ENCODE data around the gene DPEP2.
"Not testable (repeated sequence)": the region's sequence is repeated elsewhere in the genome, so short reads cannot be mapped to it uniquely, and the experiment has no call there.

DPEP2 gene

DNA sequence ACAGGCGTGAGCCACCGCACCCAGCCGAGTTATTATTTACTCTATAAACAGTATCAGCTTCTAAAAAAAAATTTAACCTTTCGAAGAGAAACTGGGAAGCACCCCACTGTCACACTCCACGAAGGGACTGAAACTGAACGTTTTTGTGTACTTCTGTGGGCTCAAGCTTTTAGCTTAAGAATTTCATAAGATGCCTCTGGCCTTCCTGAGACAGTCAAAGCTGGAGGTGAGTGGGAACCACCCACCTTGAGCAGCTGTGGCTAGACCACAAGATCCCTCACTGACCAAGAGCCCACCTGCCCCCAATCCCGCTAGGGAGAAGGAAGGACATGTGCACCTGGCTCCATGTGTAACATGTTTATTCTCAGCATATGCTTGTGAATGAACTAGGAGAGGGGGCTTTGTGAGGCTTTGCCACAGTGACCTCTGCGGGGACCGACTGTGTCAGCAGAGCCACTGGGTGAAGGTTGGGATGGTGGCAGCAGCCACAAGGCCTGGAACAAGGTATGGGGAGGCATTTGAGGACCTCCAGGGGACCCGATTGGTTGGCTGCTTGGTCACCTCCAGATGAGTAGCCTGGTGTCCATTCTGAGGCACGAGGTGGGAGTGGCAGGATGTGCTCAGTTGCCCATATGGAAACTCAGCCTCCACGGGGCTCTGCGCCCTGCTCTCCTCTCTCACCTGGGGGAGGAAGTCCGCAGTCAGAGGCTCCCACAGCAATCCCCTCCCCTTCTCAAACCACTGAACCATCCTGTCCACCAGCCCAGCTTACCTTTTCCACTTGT lies 23.8 kb downstream of the DPEP2 start:
- no peak for DNase-seq

DNA sequence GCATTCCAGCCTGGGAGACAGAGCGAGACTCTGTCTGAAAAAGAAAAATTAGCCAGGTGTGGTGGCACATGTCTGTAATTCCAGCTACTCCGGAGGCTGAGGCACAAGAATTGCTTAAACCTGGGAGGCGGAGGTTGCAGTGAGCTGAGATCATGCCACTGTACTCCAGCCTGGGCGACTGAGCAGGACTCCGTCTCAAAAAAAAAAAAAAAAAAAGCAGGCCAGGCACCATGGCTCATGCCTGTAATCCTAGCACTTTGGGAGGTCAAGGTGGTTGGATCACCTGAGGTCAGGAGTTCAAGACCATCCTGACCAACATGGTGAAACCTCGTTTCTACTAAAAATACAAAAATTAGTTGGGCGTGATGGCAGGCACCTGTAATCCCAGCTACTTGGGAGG lies 27.0 kb downstream of the DPEP2 start:
- not testable (repeated sequence) for DNase-seq

DNA sequence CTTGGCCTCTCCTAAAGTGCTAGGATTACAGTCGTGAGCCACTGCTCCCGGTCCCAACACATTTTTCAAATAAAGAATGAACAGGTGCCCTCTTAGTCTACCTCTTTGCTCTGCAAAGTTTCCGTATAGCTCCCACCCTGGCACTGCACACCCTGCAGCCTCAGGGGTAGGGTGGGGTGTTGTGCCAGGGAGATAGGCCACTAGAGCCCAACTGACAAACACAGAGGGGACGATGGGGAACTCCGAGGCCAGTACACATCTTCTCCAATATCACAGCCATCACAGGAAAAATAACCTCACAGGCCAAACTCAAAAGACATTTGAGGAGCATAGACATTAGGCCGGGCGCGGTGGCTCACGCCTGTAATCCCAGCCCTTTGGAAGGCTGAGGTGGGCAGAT lies 28.2 kb downstream of the DPEP2 start:
- DNase-seq: no peak

DNA sequence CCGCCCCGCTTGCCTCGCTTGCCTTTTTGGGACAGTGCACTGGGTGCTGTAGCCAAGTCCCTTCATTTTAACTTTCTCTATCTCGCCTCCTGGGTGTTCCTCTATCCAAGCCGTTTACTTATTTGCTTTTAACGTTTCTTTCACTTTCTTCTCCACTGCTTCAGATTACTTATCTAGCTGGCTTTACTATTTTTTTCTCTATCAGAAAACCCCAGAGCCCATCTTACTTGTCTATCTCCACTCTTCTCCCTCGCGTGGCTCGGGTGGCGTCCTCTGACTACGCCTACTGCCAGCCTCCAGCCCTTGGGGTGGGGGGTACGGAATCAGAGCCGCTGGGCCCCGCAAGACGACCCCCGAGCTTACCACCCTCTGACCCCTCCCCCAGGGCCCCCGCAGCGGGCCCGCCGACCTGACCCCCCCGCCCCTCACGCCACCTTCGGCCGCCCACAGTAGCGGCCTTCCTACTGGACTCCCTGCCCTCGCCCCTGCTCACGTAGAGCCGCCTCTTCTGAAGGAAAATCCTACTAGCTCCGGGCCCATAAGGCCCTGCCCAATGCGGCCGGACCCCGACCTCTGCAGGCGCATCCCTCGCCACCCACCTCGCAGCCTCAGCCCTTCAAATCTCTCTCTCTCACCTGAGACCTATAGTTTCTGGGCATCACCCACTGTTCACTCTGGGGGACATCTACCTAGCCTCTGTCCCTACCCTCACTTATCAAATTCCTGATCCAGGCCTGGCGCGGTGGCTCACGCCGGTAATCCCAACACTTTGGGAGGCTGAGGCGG lies 29.8 kb downstream of the DPEP2 start:
- DNase-seq: no peak

DNA sequence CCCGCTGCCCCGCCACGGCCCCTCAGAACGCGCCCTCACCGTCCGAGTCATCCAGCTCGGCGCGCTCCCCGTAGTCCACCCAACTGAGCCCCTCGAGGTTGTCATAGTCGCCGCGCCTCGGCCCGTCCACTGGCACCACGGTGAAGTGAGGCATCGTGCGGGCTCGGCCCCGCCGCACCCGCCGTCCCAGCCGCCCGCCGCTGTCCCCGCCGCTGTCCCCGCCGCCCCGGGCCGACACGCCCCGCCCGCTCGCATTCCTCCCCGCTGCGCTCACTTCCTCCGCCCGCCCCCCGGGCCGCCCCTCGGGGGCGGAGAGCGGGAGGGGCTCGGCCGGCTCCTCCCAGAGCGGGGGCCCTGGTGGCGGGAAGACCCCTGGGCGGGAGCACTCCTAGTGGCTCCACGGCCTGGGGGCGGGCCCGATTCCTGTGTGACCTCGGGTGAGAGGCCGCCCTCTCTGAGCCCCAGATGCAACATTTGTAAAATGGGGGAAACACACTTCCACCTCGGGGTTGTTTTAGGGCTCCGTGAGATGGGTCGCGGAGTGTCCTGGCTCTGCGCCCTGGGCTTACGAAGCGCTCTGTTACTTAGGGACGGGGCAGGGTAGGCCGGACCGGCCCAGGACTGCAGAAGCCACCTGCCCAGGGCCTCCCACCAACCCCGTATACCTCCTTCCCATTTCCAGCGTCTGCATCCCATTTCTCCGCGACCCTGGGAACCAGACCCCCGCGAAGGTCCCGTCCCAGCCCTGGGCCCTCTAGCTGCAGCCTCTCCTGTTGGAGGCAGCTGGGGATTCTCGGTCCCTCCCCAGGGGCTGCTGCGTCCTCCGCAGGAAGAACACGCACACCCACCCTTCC lies 30.7 kb downstream of the DPEP2 start, which contains the start of gene SLC12A4:
Gene SLC12A4, minus strand, starts transcription at position 238 of the 854 bp plus-strand sequence. Its CDS starts 84 bp downstream, at position 154.
- DNase-seq: peak; percentile 87

DNA sequence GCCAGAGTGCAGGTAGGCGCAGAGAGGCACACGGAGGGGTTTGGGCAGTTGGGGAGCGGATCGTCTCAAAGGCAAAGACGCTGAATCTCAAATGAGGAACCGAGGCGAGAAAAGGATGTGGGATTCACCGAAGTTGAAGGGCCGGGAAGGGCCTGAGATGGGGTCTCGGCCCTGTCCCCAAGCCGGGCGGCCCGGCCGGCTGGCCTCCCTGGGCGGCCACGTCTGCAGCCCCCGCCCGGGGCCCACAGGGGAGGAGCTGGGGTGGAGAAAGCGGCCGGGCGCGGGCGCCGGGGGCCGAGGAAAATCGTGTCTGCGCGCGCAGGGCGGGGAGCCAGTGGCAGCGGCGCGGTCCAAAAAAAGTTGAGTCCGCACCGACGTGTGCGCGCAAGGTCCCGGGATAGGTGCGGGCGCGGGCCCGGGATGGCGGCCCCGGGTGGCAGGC lies 31.3 kb downstream of the DPEP2 start:
- DNase-seq: no peak

DNA sequence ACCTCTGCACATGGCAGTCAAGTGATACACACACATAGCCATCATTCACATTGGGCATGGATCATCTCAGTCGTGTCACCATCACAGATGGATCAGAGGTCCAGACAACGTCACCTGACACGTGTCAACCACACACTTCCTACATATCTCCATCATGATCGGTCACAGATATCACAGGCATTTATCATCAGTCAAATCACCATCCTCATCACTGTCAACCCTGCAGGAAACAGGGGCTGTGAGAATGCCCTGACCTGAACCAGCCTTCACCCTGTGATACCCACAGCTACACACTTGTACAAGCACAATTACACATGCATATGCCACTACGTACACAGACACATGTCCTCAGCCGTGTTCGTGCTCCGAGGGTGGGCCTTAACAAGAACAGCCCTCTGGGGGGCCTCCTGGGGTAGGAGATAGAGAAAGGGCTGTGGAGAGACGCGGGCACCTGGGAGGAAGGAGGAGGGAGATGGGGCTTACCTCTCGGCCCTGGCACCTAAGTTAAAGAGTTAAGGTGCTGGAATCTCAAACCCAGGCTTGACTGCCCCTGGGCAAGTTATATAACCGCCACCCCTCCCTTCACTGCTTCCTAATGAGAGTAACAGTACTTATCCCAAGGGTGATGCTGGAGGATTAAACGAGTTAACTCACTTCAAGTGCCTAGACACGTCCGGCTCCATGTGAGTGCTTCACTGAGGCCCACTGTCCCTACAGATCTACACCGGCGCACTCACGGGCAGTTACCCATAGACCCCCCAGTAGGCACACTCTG lies 31.9 kb downstream of the DPEP2 start:
- DNase-seq: no peak

DNA sequence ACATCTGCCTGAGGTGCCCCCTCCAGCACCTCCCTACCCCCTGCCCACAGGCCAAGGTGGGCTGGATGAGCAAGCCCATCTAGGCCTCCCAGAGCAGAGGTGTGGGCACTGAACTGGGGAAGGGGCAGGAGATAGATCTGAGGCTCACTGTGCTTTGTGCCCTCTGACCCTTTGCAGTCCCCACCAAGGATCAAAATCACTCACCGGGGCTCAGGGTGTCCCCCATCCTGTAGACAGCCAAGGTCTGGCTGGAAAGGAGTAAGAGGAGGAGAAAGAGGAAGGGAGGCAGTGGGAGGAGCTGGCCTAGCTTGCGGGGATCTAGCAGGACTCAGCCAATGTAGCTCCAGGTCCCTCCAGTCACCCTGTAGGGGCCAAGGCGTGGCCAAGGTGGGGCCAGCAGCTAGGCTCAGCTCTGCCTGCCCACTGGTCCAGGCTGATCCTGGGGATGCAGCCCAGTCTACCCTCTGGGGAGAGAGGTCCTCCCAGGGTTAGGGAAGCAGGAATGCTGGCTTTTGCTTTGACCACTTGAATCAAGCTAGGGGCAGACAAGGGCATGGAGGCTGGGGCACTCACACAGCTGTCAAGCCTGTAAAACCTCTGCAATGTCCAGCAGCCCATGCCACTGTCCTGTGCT lies 32.6 kb downstream of the DPEP2 start:
- DNase-seq: no peak

DNA sequence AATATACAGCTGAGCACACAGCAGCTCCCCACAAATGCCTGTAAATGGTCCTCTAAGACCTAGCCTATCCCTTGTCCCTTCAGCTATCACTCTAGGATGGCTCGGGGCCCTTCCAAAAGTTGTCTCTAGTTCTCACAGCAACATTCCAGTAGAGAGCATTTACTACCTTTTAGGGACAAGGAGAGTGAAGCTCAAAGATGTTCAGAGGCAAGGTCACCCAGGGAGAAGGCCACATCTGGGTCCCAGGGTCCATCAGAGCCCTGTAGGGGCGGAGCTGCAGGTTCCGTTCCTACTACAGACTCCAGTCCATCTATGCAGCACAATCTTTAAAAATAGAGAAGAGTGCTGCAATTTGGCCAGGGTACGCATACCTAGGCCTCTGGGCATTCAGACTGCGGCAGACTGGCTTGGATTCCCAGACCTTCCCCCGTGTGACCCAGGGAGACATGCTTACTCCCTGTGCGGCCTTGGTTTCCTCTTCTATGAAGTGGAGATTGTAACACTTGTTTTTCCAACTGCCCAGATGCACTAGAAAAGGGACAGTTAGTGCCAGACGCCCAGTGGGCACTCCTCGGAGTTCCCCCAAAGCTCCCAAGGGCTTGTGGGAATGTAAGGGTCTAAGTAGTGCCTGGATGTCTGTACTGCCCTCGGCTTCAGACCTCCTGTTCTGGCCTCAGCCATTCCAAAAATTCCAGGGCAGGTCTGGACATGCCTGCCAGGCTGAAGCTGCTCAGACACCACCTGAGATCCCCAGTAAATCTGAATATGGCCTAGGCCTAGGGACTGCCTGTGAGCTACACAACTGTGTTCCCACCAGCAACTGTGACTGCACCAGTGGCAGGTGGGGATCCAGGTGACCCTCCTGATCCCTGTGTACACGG lies 33.4 kb downstream of the DPEP2 start:
- no peak for DNase-seq

DNA sequence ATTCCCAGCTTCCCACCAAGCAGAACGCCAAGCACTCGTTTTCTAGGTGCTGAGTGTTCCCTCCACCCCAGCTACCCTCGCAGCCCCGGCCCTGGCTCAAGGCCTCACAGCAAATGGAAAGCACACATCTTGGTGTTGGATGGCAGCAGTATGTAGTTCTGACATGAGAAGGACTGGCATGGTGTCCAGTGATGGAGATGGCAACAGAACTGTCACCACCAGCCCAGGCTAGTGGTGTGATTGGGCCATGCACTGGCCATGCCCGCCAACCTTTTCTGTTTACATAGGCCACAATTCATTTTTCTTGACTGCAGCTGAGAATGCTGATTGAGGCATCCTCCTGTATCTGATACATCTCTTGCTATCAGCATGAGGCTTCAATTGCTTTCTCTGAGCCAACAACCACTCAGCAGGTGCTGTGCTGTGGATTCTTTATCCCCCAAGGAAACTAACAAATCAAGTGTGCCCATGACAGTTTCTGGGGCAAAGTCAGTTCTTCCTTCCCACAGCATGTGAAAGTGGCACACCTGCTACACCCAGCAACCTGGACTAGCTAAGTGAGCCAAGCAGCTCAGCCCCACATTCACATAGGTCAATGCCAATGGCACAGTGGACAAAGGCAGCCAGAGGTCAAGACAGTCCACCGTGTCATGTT lies 34.7 kb downstream of the DPEP2 start:
- no peak for DNase-seq

DNA sequence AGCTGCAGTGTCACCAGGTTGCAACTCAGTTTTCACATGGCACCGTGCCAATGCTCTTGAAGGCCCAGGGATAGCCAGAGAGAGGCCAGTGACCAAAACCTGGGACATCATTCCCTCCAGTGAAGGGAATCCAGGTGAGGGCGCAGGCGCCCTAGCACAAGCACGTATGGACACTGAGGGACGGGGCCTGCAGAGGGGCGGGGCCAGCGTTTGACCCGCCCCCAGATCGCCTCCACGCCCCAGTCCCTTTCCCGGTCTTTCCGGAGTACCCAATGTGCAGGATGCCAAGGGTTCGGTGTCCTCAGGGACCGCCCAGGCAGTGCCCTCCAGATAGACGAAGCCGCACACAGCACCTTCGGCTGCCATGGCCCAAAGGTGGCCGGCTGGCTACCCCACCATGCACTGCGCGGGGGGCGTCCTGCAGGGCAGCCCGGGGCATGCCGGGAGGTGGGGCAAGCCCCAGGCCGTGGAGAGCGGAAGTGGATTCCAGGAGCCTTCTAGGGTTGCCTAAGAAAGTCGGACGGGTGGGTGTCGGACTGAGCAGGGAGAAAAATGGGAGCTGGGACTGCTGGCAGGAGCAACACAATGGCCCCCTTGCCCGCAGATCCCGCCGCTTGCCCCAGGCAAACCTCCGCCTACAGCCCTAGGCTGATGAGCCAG lies 35.5 kb downstream of the DPEP2 start:
- no peak for DNase-seq

DNA sequence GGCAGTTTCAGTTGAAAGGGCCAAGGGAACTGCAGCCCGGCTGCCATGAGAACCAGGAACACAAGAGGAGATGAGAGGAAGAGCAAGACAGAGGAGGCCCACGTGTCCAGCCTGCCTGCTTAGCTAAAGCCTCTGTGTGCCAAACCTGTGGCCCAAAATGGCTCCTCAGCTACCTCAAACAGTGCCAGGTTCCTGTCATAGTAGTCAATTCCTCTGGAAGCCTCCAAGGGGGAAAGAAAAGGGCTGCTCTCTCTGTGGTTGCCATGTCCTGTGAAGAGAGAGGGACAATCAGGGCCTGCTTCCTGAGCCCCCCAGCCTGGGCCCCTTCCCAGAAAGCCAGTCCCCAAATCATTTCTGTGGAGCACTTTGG lies 36.0 kb downstream of the DPEP2 start:
- DNase-seq: no peak

DNA sequence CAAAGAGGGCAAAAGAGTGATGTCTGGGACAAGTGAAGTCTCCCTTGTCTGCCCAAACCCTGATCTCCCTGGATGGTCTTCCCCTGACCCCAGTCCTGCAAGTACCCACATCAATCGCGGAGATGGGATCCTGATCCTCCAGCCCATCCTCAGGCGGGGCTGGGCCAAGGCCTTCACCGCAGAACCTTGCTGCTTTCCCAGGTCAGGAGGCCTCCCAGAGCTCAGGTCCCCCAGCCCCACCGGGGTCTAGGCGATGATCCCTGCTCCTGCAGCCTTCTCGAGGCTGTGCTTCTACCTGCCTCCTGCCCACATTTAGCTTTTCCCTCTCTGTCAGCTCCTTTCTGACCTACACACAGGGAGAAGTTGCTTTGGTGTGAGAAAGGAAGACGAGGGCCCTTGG lies 37.1 kb downstream of the DPEP2 start:
- no peak for DNase-seq

DNA sequence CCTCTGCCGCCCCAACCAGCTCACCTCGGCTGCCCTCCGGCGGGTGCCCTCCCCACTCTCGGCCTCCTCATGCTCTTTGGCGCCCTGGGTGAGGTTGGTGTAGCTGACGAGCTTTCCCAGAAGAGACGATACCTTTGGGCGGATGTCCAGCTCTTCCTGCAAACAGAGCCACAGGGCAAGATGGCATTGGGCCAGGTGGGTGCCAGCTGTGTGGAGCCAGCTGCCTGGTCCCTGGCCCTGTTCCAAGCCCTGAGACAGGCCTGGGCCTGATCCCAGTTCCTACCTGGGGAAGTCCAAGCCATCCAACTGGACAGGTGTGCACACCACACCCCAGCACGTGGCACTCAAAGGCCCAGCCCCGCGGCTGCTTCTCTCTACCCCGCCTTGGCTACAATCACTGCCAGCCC lies 37.7 kb downstream of the DPEP2 start:
- no peak for DNase-seq

DNA sequence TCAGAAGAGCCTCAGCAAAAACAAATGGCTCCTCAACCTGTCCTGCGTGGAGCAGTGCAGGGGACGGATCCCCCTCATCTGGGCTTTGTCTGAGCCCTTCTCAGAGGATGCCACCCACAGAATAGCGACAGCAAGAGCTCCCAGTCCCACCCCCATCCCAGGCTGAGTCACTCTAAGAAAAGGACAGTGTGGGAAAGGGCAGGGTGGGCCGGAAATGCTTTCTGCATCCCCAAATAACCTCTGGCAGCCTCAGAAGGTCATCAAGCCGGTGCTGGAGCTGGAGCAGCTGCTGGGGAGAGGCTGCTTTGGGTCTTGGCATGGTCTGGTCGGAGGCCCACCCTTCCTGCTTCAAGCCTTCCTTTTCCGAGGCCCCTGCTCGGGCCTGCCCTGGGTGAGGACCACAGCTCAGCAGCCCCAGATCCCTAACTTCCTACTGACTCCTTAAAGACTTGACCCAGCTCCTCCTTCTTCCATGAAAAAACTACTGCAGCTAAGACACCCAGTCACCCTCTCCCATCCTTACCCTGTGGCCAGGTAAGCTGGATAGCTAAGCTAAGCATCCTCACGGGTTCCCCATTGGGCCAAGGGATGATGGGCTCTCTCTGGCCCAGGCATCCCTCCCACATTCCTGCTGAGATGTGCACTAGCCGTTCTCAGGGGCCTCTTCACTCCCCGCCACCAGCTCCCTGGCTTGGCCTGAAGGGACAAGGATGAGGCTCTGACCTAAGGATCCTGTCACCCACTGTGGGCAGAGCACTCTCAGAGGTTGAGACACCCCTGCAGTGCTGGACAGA lies 39.6 kb downstream of the DPEP2 start:
- no peak for DNase-seq

DNA sequence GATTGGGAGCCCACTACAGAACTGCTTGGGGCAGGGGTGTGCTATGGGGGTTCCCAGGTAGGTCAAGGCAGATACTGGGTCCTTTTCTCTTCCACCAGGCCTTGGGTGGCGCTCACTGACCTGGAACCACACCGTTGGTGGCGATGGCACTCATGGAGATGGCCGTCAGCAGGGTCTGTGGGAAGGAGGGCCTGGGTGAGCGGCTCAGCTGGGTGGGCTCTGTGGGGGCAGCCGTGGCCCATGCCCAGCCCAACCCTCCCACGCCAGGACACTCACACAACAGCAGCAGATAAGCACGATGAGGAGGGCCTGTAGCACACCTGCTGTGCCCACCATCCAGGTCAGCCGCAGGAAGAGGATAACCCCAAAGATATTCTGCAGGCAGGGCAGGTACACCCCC lies 41.7 kb downstream of the DPEP2 start:
- no peak for DNase-seq

DNA sequence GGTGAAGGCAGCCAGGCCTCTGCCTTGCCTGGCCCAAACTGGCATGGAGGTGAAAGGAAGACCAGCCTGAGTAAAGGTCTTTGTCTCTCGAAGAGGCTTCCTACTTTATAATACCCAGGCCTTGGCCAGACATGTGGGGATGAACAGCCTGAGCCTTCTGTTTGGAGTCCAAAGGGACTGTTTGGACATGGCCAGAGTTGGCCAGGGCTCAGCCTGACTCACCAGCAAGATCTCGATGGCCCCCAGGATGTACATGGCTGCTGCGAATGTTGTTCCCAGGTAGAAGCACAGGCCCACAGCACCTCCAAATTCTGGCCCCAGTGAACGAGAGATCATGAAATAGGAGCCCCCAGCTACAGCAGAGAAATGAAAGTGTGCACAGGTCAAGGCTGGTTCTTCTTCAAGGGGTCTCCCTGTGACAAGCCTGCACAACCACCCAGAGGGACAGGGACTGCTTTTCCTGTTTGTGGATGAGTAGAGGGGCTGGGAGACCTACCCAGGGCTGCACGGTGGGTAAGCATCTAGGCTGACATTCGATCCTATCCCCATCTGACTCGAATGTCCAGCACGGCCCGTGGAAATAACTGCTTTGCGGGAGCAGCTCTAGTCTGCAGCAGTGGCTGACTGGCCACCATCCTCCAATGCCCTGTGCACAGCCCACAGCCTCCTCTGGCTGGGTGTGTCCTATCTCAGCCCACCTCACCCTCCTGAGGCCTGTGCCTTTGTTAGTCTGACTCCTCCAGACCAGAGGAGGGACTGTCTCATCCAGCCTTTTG lies 44.7 kb downstream of the DPEP2 start:
- DNase-seq: no peak
